ENCODE measurements around the gene ADAM12. TPM values are rescaled to one million over a fixed set of nuclear protein-coding genes. Genes with fewer than 3 reads are reported as not detected.

ADAM12 gene
- total and polyA plus RNA-seq, 2 donors (not counting 3 experiments of a cell fraction or from before 2014, with no cell fraction given): 0.22 to 0.33 TPM

GRCh38 chr10:126098226-126098581, 290.1 kb downstream of the ADAM12 start:
- no TSS peak for BruUV-seq (replicated peaks)
- FAIRE-seq: no peak
- Histone ChIP-seq H3K4me3 (replicated peaks in 1 of 3; ENCODE audit: insufficient read depth in 1 of 3, low read depth in 1 of 3, low read length in 3 of 3) (no peak overlapping the region), H3K4me1 (ENCODE audit: control insufficient read depth, extremely low read depth, insufficient read depth, low read length) (peaks cover 8% of the 10 kb centered on the region), H3K9me3 (replicated peaks; ENCODE audit: control insufficient read depth, insufficient read depth, low read length) (no peaks in the 10 kb centered on the region), H3K27me3 (ENCODE audit: control insufficient read depth in 2 of 2, insufficient read depth in 2 of 2, low read length in 2 of 2) (peaks cover 0 to 2% of the 10 kb centered on the region in 2 experiments), H4K20me1 (replicated peaks; ENCODE audit: control insufficient read depth, extremely low read depth, insufficient read depth, low read length) (no peaks in the 10 kb centered on the region), H3K4me2 (ENCODE audit: insufficient read depth, low read length) (no peak overlapping the region), H3K36me3 (ENCODE audit: control insufficient read depth in 2 of 2, extremely low read depth in 1 of 2, insufficient read depth in 2 of 2, low read length in 2 of 2) (no peaks in the 10 kb centered on the region), H3K9me1 (replicated peaks; ENCODE audit: control insufficient read depth, extremely low read depth, insufficient read depth, low read length) (no peaks in the 10 kb centered on the region), H3K27ac (ENCODE audit: insufficient read depth, low read depth, low read length) (no peak overlapping the region), H3K9ac (replicated peaks; ENCODE audit: extremely low read depth, insufficient read depth, low read length) (no peak overlapping the region), H3K79me2 (ENCODE audit: control insufficient read depth, insufficient read depth, low read length) (no peaks in the 10 kb centered on the region), H2AFZ (ENCODE audit: low read depth, low read length) (no peak overlapping the region)
- ChIA-PET POLR2A (no interaction called here), CTCF (interaction anchor here (0.6 to 4.6 kb wide), 26 partner anchors 12 to 804 kb away, joined by 3 to 88 read pairs (median 4); partner anchors contain the start of gene ADAM12)
- intact Hi-C loops (cut with micrococcal nuclease): loop anchor here (10.0 kb wide), 1 partner anchor 287 kb away; the partner anchor contains the start of gene ADAM12
- TF ChIP-seq JUN (IDR thresholded peaks at IDR 0.05; ENCODE audit: borderline replicate concordance, insufficient read depth, insufficient read length, low read depth) (no peak), POLR2A (IDR thresholded peaks at IDR 0.05; ENCODE audit: low read depth, low read length) (no peak), POLR2AphosphoS5 (IDR thresholded peaks at IDR 0.05; ENCODE audit: insufficient read depth, low read depth, low read length) (no peak), CTCF (IDR thresholded peaks at IDR 0.05; ENCODE audit: extremely low read depth in 1 of 2, insufficient read depth in 1 of 2, low read depth in 1 of 2, low read length in 2 of 2) (no peak), MYC (IDR thresholded peaks at IDR 0.05; ENCODE audit: low read depth, low read length) (no peak), FOS (IDR thresholded peaks at IDR 0.05; ENCODE audit: borderline replicate concordance, insufficient read depth, low read length) (no peak), MAX (IDR thresholded peaks at IDR 0.05; ENCODE audit: insufficient read depth, insufficient read length) (no peak), GATA2 (IDR thresholded peaks at IDR 0.05; ENCODE audit: insufficient read depth, insufficient read length, low read depth, low read length) (no peak), EZH2 (IDR thresholded peaks at IDR 0.05; ENCODE audit: borderline replicate concordance, low read depth, low read length, severe bottlenecking) (no peak)
- dilution Hi-C loops (cut with MboI; ENCODE audit: extremely low pct_ligation_motif_present, low sequenced_read_pairs): no loop called here
- DNase-seq (ENCODE audit: low read depth, low spot score): no peak
